ENCODE results near the gene ECSCR.
"Not testable (repeated sequence)": the region's sequence is repeated elsewhere in the genome, so short reads cannot be mapped to it uniquely, and the experiment has no call there.

Gene ECSCR

DNA sequence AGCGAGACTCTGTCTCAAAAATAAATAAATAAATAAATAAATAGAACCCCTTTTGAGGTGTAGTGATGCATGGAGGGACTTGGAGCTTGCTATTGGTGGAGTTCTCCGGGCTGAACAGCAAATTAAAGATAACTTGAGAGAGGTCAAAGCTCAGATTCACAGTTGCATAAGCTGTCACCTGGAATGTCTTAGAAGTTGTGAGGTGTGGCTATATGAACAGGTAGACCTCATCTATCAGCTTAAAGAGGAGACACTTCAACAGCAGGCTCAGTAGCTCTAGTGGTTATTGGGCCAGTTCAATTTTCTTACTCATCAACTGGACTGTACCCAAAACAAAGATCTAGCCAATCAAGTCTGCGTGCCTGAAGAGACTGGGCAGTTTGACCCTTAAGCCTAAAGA lies 31.7 kb upstream of the ECSCR start:
- TF ChIP-seq, protein P1, sequence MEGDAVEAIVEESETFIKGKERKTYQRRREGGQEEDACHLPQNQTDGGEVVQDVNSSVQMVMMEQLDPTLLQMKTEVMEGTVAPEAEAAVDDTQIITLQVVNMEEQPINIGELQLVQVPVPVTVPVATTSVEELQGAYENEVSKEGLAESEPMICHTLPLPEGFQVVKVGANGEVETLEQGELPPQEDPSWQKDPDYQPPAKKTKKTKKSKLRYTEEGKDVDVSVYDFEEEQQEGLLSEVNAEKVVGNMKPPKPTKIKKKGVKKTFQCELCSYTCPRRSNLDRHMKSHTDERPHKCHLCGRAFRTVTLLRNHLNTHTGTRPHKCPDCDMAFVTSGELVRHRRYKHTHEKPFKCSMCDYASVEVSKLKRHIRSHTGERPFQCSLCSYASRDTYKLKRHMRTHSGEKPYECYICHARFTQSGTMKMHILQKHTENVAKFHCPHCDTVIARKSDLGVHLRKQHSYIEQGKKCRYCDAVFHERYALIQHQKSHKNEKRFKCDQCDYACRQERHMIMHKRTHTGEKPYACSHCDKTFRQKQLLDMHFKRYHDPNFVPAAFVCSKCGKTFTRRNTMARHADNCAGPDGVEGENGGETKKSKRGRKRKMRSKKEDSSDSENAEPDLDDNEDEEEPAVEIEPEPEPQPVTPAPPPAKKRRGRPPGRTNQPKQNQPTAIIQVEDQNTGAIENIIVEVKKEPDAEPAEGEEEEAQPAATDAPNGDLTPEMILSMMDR (IDR thresholded peaks at IDR 0.05; ENCODE audit: low read depth, low read length) = no peak
- DNase-seq = no peak
- no peaks in the 10 kb centered on the region for H3K27me3 ChIP-seq
- no peak overlapping the region for H3K4me3 ChIP-seq (ENCODE audit: low read depth, low read length)
- H3K4me1 ChIP-seq = no peaks in the 10 kb centered on the region
- H3K9me3 ChIP-seq = no peaks in the 10 kb centered on the region
- no peaks in the 10 kb centered on the region for H3K36me3 ChIP-seq

DNA sequence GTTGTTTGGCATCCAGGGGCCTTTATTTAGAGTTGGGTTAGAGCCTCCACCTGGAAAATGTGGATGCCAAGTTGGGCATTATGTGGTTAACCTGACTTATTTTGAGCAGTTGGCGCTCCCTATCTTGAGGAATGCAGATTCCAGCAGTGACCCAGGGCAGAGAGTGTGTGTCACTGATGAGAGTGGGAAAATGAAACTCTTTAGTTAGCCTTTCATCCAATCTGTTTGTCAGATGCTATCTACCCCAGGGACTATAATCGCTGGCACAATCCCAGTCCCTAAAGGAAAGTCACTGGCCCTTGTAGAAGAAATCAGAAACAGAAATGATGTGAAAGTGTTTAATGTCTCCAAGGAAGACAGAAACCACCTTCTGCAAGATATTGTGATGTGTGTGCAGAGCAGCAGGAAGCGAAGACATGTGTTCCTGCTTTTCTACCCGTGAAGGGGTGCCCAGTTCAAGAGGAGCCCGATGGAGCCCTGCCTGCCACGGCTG lies 30.2 kb upstream of the ECSCR start:
- no peak for DNase-seq
- Histone ChIP-seq H3K9me3 (no peaks in the 10 kb centered on the region), H3K4me1 (no peaks in the 10 kb centered on the region), H3K4me3 (ENCODE audit: low read depth, low read length) (no peak overlapping the region), H3K27me3 (no peaks in the 10 kb centered on the region), H3K36me3 (no peaks in the 10 kb centered on the region)
- TF ChIP-seq, protein P1 (IDR thresholded peaks at IDR 0.05; ENCODE audit: low read depth, low read length) = no peak

DNA sequence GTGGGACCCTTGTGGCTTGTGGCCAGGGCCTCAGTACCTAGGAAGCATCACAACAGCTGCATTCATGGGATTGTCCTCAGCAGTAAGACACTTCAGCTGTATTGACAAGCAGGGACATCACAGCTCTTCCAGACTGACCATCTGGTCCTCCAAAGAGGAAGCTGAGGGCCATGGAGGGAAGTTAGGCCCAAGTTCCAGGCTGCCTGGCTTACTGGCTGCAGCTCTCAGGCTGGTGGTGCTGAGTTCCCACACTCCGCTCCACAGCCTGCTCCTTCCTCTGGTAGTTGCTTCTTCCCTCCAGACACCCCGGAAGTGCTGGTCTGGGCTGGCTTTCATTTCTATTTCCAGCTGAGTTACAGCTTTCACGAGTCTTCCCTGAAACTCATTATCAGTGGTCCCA lies 25.7 kb upstream of the ECSCR start:
- Histone ChIP-seq H3K4me1 (no peaks in the 10 kb centered on the region), H3K4me3 (ENCODE audit: low read depth, low read length) (no peak overlapping the region), H3K9me3 (no peaks in the 10 kb centered on the region), H3K27me3 (no peaks in the 10 kb centered on the region), H3K36me3 (no peaks in the 10 kb centered on the region)
- TF ChIP-seq, protein P1 (IDR thresholded peaks at IDR 0.05; ENCODE audit: low read depth, low read length) = no peak
- no peak for DNase-seq

DNA sequence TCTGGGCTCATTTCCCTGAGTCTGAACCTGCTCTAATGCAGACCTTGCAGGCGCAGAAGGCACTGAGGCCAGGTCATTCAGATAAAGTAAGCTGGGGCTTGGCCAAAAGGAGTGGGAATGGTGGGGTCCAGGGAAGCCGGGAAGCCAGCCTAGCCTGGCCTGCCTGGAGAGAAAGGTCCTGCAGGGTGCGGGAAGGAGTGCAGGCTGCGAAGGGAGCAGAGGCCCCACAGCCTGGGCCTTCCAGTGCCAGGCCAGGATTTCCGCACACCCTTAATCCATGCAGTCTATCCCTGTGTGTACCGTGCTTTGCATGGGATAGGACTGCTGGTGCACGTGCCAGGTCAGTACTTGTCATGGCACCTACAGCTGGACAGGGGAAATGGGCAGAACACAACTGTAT lies 23.7 kb upstream of the ECSCR start:
- TF ChIP-seq, protein P1 (IDR thresholded peaks at IDR 0.05; ENCODE audit: low read depth, low read length) = no peak
- Histone ChIP-seq H3K4me1 (peaks cover 6% of the 10 kb centered on the region), H3K9me3 (no peaks in the 10 kb centered on the region), H3K4me3 (ENCODE audit: low read depth, low read length) (no peak overlapping the region), H3K36me3 (no peaks in the 10 kb centered on the region), H3K27me3 (no peaks in the 10 kb centered on the region)
- DNase-seq = no peak

- H3K36me3 ChIP-seq; H3K4me1 ChIP-seq; DNase-seq; H3K4me3 ChIP-seq (ENCODE audit: low read depth, low read length); H3K27me3 ChIP-seq; H3K9me3 ChIP-seq: not testable (repeated sequence)
Observed at GRCh38 chr5:139482890-139483208, 20.3 kb upstream of the ECSCR start.

DNA sequence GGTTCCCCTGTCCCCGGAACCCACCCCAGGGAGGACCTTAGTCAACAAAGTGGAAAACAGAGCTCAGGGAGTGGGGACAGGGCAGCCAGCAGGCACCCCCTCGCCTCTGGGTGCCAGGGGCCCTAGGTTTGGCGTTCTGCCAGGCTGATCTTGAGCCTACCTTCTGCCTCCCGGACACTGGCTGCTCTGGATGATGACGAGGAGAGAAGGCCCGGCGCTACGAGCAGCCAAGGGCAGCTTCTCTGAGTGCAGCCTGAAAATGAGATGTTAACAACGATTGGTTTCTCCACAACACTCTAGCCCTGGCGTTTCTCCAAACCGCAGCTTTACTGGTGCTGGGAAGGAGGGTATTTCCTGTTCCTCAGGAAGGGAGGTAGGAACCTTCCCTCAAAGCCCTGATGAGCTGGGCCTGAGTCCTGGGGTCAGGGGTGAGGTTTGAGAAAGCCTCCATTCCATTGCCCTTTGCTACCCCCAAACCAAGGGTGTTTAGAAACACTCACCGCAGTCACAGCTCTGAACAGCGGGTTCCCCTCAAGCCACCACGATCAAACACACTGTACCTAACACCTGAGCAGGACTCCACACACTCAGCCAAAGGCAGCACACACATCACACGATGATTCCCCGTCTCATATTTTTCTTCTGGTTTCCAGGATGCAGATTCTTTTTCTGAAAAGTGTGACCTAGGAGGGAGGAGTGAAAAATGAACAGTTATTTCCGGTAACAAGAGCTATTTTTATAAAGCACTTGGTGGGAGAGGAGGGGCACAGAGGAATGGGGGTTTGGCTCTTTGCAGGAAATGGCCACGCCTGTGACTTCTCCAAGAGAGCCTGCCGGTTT lies 19.7 kb upstream of the ECSCR start, which contains the start of gene STING1:
TSS of gene STING1 (minus strand) at position 709 of the 840 bp plus-strand sequence. CDS start 1,054 bp downstream, outside the sequence.
- H3K27me3 ChIP-seq = no peaks in the 10 kb centered on the region
- H3K4me1 ChIP-seq = peaks cover 6% of the 10 kb centered on the region
- TF ChIP-seq, protein P1 (IDR thresholded peaks at IDR 0.05; ENCODE audit: low read depth, low read length) = no peak
- H3K36me3 ChIP-seq = no peaks in the 10 kb centered on the region
- no peak within 1 kb of the TSS; the same call in 1 of the 2 replicates for H3K4me3 ChIP-seq (ENCODE audit: low read depth, low read length)
- peak; percentile 75 for DNase-seq
- H3K9me3 ChIP-seq = no peaks in the 10 kb centered on the region

Data from BE2C (cell line).